Right lobe of liver (tissue), 4 donors: Measurements from ENCODE around the gene NUB1.

Experiments used
- POLR2A ChIP-seq: fragments of 450-650 bp; IDR thresholded peaks from one replicate; pipeline ENCODE4 v1.6.1; 2017; ENCODE audit warnings: antibody characterized with exemption, mild to moderate bottlenecking
- TF ChIP-seq, protein P1 (sequence below), 4 donors: fragments of 200-600 bp in 3 of 4; fragments of 450-650 bp in 1 of 4; IDR thresholded peaks; one replicate each; pipeline versions ENCODE4 v1.5.1 to v1.8.0; 2016 to 2022; ENCODE audit warnings: antibody characterized with exemption in 4 of 4, mild to moderate bottlenecking in 2 of 4
- donor health status: DM: no; HTN: no; CAD: no.
- donor health status: DM: no; HTN: no; CAD: no.
- donor health status: DM: no; HTN: yes; CAD: no.

DNA sequence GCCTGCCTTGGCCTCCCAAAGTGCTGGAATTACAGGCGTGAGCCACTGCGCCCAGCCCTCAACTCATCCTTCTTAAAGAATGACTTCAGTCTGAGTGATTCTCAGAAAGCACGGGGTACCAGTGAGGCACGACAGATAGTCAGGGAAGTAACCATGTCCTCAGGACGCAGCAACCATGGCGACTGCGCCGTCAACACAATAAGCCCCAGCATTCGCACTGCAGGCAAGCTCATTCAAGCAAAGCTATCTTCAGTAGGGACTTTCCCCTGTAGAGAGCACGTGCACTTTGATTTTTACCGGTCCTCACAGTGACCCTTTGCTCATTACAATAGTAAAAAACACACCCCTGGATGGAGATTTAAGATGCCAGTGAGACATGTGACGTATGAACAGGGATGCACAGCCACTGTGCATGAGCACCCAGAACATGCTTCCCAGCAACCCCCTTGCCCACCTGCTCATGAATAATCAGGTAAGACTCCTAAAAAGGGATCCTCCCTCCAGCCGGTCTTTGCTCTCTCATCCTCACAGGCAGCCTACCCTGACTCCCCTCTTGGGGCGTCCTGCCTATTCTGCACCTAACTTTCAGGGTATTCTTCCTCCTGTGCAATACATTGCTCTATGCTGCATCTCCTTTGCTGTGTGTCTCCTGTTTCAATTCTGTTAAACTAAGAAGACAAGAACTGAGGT lies 59.2 kb downstream of the NUB1 start:
- TF ChIP-seq, protein P1, sequence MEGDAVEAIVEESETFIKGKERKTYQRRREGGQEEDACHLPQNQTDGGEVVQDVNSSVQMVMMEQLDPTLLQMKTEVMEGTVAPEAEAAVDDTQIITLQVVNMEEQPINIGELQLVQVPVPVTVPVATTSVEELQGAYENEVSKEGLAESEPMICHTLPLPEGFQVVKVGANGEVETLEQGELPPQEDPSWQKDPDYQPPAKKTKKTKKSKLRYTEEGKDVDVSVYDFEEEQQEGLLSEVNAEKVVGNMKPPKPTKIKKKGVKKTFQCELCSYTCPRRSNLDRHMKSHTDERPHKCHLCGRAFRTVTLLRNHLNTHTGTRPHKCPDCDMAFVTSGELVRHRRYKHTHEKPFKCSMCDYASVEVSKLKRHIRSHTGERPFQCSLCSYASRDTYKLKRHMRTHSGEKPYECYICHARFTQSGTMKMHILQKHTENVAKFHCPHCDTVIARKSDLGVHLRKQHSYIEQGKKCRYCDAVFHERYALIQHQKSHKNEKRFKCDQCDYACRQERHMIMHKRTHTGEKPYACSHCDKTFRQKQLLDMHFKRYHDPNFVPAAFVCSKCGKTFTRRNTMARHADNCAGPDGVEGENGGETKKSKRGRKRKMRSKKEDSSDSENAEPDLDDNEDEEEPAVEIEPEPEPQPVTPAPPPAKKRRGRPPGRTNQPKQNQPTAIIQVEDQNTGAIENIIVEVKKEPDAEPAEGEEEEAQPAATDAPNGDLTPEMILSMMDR (IDR thresholded peaks at IDR 0.05): no peak
- TF ChIP-seq POLR2A: no peak
